Esophagus squamous epithelium (tissue), 4 donors: ENCODE results near the gene RPS19BP1.

ENCODE experiments used
- CTCF ChIP-seq, 6 experiments: fragments of 450-650 bp in 4 of 6; fragments of 200-600 bp in 2 of 6; sonication (generic) in 2 of 6; IDR thresholded peaks; one replicate each; pipeline ENCODE4 v1.5.1; 2016 to 2019; ENCODE audit warnings: antibody characterized with exemption in 6 of 6, mild to moderate bottlenecking in 4 of 6, moderate library complexity in 4 of 6
- POLR2A ChIP-seq, 4 donors: fragments of 450-650 bp; IDR thresholded peaks; one replicate each; pipeline ENCODE4 v1.6.1; 2017; ENCODE audit warnings: antibody characterized with exemption in 4 of 4, mild to moderate bottlenecking in 4 of 4, moderate library complexity in 3 of 4

GRCh38 chr22:39514373-39514973 is 18.1 kb downstream of the RPS19BP1 start:
- TF ChIP-seq CTCF (IDR thresholded peaks at IDR 0.05) (peak in 5 of 6 experiments; percentile 55 to 76 (median 66)), POLR2A (IDR thresholded peaks at IDR 0.05) (no peak)
